ENCODE measurements around the gene YWHAG. TPM values are rescaled to one million over a fixed set of nuclear protein-coding genes. Genes with fewer than 3 reads are reported as not detected.

The YWHAG gene
- total and polyA plus RNA-seq, 9 of the 15 experiments (the other 6 are each of a cell fraction or from before 2014, with no cell fraction given), result 30.4 to 246 (median 94.5) TPM

DNA sequence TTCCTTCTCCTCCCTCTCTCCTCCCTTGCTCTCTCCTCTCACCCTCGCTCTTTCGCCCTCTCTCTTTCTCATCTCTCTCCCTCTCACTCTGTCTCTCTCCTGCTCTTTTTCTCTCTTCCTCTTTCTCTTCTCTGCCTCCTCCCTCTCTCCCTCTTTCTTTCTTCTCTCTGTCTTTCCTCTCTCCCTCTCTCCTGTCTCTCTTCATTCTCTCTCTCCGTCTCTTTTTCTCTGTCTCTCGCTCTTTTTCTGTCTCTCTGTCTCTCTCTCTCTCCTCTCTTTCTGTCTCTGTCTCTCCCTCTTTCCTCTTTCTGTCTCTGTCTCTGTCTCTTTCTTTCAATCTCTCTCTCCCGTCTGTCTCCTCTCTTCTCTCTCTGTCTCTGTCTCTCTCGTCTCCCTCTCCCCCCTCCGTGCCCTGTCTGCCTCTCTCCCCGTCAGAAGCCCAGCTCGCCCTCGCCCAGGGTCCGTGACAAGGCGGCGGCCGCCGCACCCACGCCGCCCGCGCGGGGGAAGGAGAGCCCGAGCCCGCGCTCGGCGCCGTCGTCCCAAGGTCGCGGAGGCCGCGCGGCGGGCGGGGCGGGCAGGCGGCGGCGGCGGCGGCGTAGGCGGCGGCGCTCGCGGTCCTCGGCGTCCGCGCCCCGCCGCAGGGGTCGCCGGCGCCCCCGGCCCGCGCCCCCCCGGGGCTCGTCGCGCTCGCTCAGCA, 77.6 kb downstream of the YWHAG start (continued):
- no peak for TF ChIP-seq RERE (CRISPR knock-in tag; IDR thresholded peaks at IDR 0.05; ENCODE audit: borderline replicate concordance)
- TF ChIP-seq MAFF (IDR thresholded peaks at IDR 0.05; ENCODE audit: low read length), result no peak
- no peak for TF ChIP-seq CCAR2 (IDR thresholded peaks at IDR 0.05; ENCODE audit: low read depth, low read length)
- TF ChIP-seq ZFP30 (CRISPR knock-in tag; IDR thresholded peaks at IDR 0.05; ENCODE audit: borderline replicate concordance), result no peak
- TF ChIP-seq, protein P1, sequence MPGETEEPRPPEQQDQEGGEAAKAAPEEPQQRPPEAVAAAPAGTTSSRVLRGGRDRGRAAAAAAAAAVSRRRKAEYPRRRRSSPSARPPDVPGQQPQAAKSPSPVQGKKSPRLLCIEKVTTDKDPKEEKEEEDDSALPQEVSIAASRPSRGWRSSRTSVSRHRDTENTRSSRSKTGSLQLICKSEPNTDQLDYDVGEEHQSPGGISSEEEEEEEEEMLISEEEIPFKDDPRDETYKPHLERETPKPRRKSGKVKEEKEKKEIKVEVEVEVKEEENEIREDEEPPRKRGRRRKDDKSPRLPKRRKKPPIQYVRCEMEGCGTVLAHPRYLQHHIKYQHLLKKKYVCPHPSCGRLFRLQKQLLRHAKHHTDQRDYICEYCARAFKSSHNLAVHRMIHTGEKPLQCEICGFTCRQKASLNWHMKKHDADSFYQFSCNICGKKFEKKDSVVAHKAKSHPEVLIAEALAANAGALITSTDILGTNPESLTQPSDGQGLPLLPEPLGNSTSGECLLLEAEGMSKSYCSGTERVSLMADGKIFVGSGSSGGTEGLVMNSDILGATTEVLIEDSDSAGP (CRISPR knock-in tag; IDR thresholded peaks at IDR 0.05), result no peak
- no peak for TF ChIP-seq RBBP5 (IDR thresholded peaks at IDR 0.05; ENCODE audit: borderline replicate concordance, insufficient read depth, low read length, poor library complexity, severe bottlenecking)
- TF ChIP-seq RFX5 (IDR thresholded peaks at IDR 0.05; ENCODE audit: low read depth, low read length), result no peak
- no peak for TF ChIP-seq BHLHE40 (IDR thresholded peaks at IDR 0.05; ENCODE audit: low read length)
- TF ChIP-seq ZNF408 (CRISPR knock-in tag; IDR thresholded peaks at IDR 0.05; ENCODE audit: low read depth), result no peak
- TF ChIP-seq PPARD (CRISPR knock-in tag; IDR thresholded peaks at IDR 0.05), result no peak
- no peak for TF ChIP-seq NR0B1 (IDR thresholded peaks at IDR 0.05; ENCODE audit: partially characterized antibody)
- no peak for TF ChIP-seq SIRT6 (IDR thresholded peaks at IDR 0.05; ENCODE audit: low read depth, low read length)
- no peak for TF ChIP-seq ZNF780A (CRISPR knock-in tag; IDR thresholded peaks at IDR 0.05)
- no peak for TF ChIP-seq TEAD1 (CRISPR knock-in tag; IDR thresholded peaks at IDR 0.05)
- TF ChIP-seq MAFG (tag; conservative IDR thresholded peaks at IDR 0.05), result no peak
- TF ChIP-seq RBM17 (IDR thresholded peaks at IDR 0.05; ENCODE audit: borderline replicate concordance, low read depth, low read length), result no peak
- TF ChIP-seq FOXP1 (CRISPR knock-in tag; IDR thresholded peaks at IDR 0.05), result no peak
- peak; percentile 81 for TF ChIP-seq BCOR (IDR thresholded peaks at IDR 0.05)
- no peak for TF ChIP-seq ZNF197 (CRISPR knock-in tag; IDR thresholded peaks at IDR 0.05; ENCODE audit: low read depth)
